IMR-90 (cell line): ENCODE measurements around the gene MAFF.

Experiments
- CHD1 ChIP-seq: IDR thresholded peaks from 2 replicates; pipeline ENCODE4 v1.6.1; 2012; ENCODE audit warnings: low read depth, low read length, improper control_type of control experiment
- CTCF ChIP-seq: conservative IDR thresholded peaks from 2 replicates; pipeline ENCODE4 v1.5.1; 2012; ENCODE audit warnings: mild to moderate bottlenecking, low read depth, low read length, improper control_type of control experiment
- FOS ChIP-seq: fragments of 150-350 bp; IDR thresholded peaks from 2 replicates; pipeline ENCODE4 v1.6.1; 2016; ENCODE audit warnings: low read depth, low read length
- MXI1 ChIP-seq: IDR thresholded peaks from 2 replicates; pipeline ENCODE4 v1.6.1; 2012; ENCODE audit warnings: low read depth, mild to moderate bottlenecking, low read length, moderate library complexity, borderline replicate concordance
- POLR2A ChIP-seq: IDR thresholded peaks from 2 replicates; pipeline ENCODE4 v1.6.1; 2012; ENCODE audit warnings: mild to moderate bottlenecking, low read depth, low read length
- RCOR1 ChIP-seq: IDR thresholded peaks from 2 replicates; pipeline ENCODE4 v1.6.1; 2012; ENCODE audit warnings: mild to moderate bottlenecking, low read length, improper control_type of control experiment; ENCODE audit not compliant: insufficient replicate concordance

GRCh38 chr22:38199826-38200559 lies 1.8 kb upstream of the MAFF start:
- no peak for TF ChIP-seq RCOR1
- TF ChIP-seq CTCF, result no peak
- TF ChIP-seq CHD1, result no peak
- no peak for TF ChIP-seq MXI1
- no peak for TF ChIP-seq POLR2A
- TF ChIP-seq FOS, result no peak
